CD14-positive monocyte (primary cell): Measurements from ENCODE around the gene ZNF782. TPM values are rescaled to one million over a fixed set of nuclear protein-coding genes. Genes with fewer than 3 reads are reported as not detected.

Experiments
- DNase-seq, 3 donors: peaks; one replicate each; pipeline ENCODE4 v3.0.0-alpha.2; 2011 to 2022
- H2AFZ ChIP-seq: 2 replicates; pipeline ENCODE4 v1.6.0; 2012; ENCODE audit warnings: mild to moderate bottlenecking, low read depth, low read length, inconsistent platforms; ENCODE audit not compliant: insufficient read depth, poor library complexity, severe bottlenecking
- H3K27ac ChIP-seq, 2 donors: 1 replicate in 1 of 2; 2 replicates in 1 of 2; pipeline ENCODE4 v1.5.1; 2012 to 2013; ENCODE audit warnings: low read length in 2 of 2, control low read depth in 1 of 2, inconsistent platforms in 1 of 2, low read depth in 1 of 2, mild to moderate bottlenecking in 1 of 2
- H3K27me3 ChIP-seq, 2 donors: one replicate each; pipeline versions ENCODE4 v1.6.0 to v1.6.1; 2011 to 2013; ENCODE audit warnings: low read length in 2 of 2; ENCODE audit not compliant: control insufficient read depth in 2 of 2, insufficient read depth in 2 of 2
- H3K36me3 ChIP-seq, 2 donors: replicated peaks in 1 of 2; 1 replicate in 1 of 2; 2 replicates in 1 of 2; pipeline versions ENCODE4 v1.5.1 to v1.6.1; 2012 to 2013; ENCODE audit warnings: low read length in 2 of 2, control low read depth in 1 of 2, inconsistent platforms in 1 of 2, mild to moderate bottlenecking in 1 of 2; ENCODE audit not compliant: insufficient read depth in 2 of 2, control insufficient read depth in 1 of 2
- H3K4me1 ChIP-seq, 2 donors: 1 replicate in 1 of 2; 2 replicates in 1 of 2; pipeline versions ENCODE4 v1.5.1 to v1.6.1; 2012 to 2013; ENCODE audit warnings: low read length in 2 of 2, control low read depth in 1 of 2, inconsistent platforms in 1 of 2, mild to moderate bottlenecking in 1 of 2, moderate library complexity in 1 of 2; ENCODE audit not compliant: insufficient read depth in 2 of 2, control insufficient read depth in 1 of 2
- H3K4me2 ChIP-seq: replicated peaks from 2 replicates; pipeline ENCODE3; 2012; ENCODE audit warnings: low read length, moderate library complexity, mild to moderate bottlenecking; ENCODE audit not compliant: poor library complexity, severe bottlenecking; ENCODE audit errors: extremely low read depth
- H3K4me3 ChIP-seq, 3 experiments: fragments of 200-600 bp in 1 of 3; sonication (generic) in 1 of 3; replicated peaks in 1 of 3; 1 replicate in 2 of 3; 2 replicates in 1 of 3; pipeline ENCODE4 v1.5.1; 2011 to 2013; ENCODE audit warnings: low read length in 3 of 3, mild to moderate bottlenecking in 3 of 3, control low read depth in 2 of 3, low read depth in 2 of 3, inconsistent platforms in 1 of 3, moderate library complexity in 1 of 3
- H3K79me2 ChIP-seq: 2 replicates; pipeline ENCODE4 v1.6.0; 2012; ENCODE audit warnings: mild to moderate bottlenecking, control low read depth, inconsistent platforms, low read length, moderate library complexity; ENCODE audit not compliant: insufficient read depth
- H3K9ac ChIP-seq: 2 replicates; pipeline ENCODE4 v1.6.0; 2017; ENCODE audit warnings: low read length, mild to moderate bottlenecking; ENCODE audit not compliant: insufficient read depth, poor library complexity, severe bottlenecking
- H3K9me3 ChIP-seq, 2 donors: replicated peaks in 1 of 2; 1 replicate in 1 of 2; 2 replicates in 1 of 2; pipeline versions ENCODE4 v1.5.1 to v1.6.1; 2012 to 2013; ENCODE audit warnings: low read length in 2 of 2, control low read depth in 1 of 2; ENCODE audit not compliant: control insufficient read depth in 1 of 2, insufficient read depth in 1 of 2
- H4K20me1 ChIP-seq: 2 replicates; pipeline ENCODE4 v1.6.0; 2012; ENCODE audit warnings: mild to moderate bottlenecking, low read length, control low read depth, moderate library complexity; ENCODE audit not compliant: insufficient read depth
- H3K27ac Mint-ChIP-seq, 7 donors: one replicate each; pipeline ENCODE4 v1.8.0; 2020; ENCODE audit warnings: mild to moderate bottlenecking in 7 of 7, mixed read lengths in 7 of 7, moderate library complexity in 6 of 7, inconsistent platforms in 2 of 7
- H3K27me3 Mint-ChIP-seq, 3 donors: one replicate each; pipeline ENCODE4 v1.8.0; 2021 to 2022; ENCODE audit warnings: low read depth in 3 of 3, mild to moderate bottlenecking in 3 of 3, mixed read lengths in 3 of 3, moderate library complexity in 3 of 3, inconsistent platforms in 1 of 3
- H3K36me3 Mint-ChIP-seq, 2 donors: one replicate each; pipeline ENCODE4 v1.8.0; 2020; ENCODE audit warnings: mixed read lengths in 2 of 2, inconsistent platforms in 1 of 2, mild to moderate bottlenecking in 1 of 2
- H3K4me1 Mint-ChIP-seq: one replicate; pipeline ENCODE4 v1.8.0; 2020; ENCODE audit warnings: mild to moderate bottlenecking, mixed read lengths
- H3K4me3 Mint-ChIP-seq, 2 donors: one replicate each; pipeline ENCODE4 v1.8.0; 2020; ENCODE audit warnings: mild to moderate bottlenecking in 2 of 2, mixed read lengths in 2 of 2, moderate library complexity in 1 of 2
- H3K9me3 Mint-ChIP-seq, 7 donors: one replicate each; pipeline ENCODE4 v1.8.0; 2020 to 2022; ENCODE audit warnings: mixed read lengths in 7 of 7, mild to moderate bottlenecking in 6 of 7, moderate library complexity in 6 of 7, inconsistent platforms in 2 of 7
- CTCF ChIP-seq: fragments of 200-600 bp; IDR thresholded peaks from one replicate; pipeline ENCODE4 v1.8.0; 2022; ENCODE audit warnings: antibody characterized with exemption, mild to moderate bottlenecking
- WGBS: methylation state at CpG from one replicate; pipeline ENCODE4 v1.1.5; 2013; ENCODE audit warnings: missing lambda C conversion rate; ENCODE audit not compliant: insufficient coverage; 5-methylcytosine and 5-hydroxymethylcytosine counted together
- intact Hi-C, 2 donors: fragments of 100-400 bp; cut with micrococcal nuclease; formaldehyde crosslinking; loops; one replicate each; pipeline versions ENCODE4 v1.15.0 to v1.15.1; 2023
- polyA plus RNA-seq, 3 donors: library from polyadenylated mRNA; depleted of rRNA in 1 of 3; unstranded in 2 of 3; stranded (reverse) in 1 of 3; fragments of 300-500 nt in 2 of 3; fragments of >200 nt in 1 of 3; fragmentation: Illumina TruSeq in 2 of 3; gene quantifications; 1 replicate in 2 of 3; 2 replicates in 1 of 3; pipeline ENCODE4 v1.2.3, GENCODE V29; 2012 to 2021

ZNF782 gene
- polyA plus RNA-seq, 3 donors: 1.1 to 1.3 (median 1.1) TPM

GRCh38 chr9:96892131-96892530 is 37.8 kb upstream of the ZNF782 start:
- Histone ChIP-seq H3K9ac (no peak overlapping the region), H3K27me3 (no peaks in the 10 kb centered on the region), H3K4me1 (no peaks in the 10 kb centered on the region), H3K9me3 (no peaks in the 10 kb centered on the region), H4K20me1 (no peaks in the 10 kb centered on the region), H3K4me2 (no peak overlapping the region), H3K79me2 (no peaks in the 10 kb centered on the region), H3K4me3 (no peak overlapping the region), H3K27ac (no peak overlapping the region), H2AFZ (no peak overlapping the region), H3K36me3 (peaks cover 10 to 64% of the 10 kb centered on the region in 2 donors)
- WGBS: 97% methylated on average over 5 of the region's 7 CpGs
- H3K36me3 Mint-ChIP-seq: peaks cover 57 to 63% of the 10 kb centered on the region in 2 donors
- H3K27ac Mint-ChIP-seq: no peak overlapping the region
- H3K27me3 Mint-ChIP-seq: peaks cover 0 to 2% (median 1%) of the 10 kb centered on the region in 3 donors
- DNase-seq: no peak
- no peak overlapping the region for H3K4me3 Mint-ChIP-seq
- no peak for TF ChIP-seq CTCF
- peaks cover 0 to 8% (median 5%) of the 10 kb centered on the region in 7 donors for H3K9me3 Mint-ChIP-seq
- H3K4me1 Mint-ChIP-seq: no peaks in the 10 kb centered on the region
- intact Hi-C loops: no loop called here

- Histone ChIP-seq H4K20me1 (no peaks in the 10 kb centered on the region), H3K9me3 (peaks cover 0 to 3% of the 10 kb centered on the region in 2 donors), H3K4me1 (peaks cover 8% of the 10 kb centered on the region in 2 donors), H3K4me2 (no peak overlapping the region), H3K79me2 (no peaks in the 10 kb centered on the region), H2AFZ (no peak overlapping the region), H3K36me3 (peaks cover 3 to 34% of the 10 kb centered on the region in 2 donors), H3K4me3 (no peak overlapping the region), H3K27ac (no peak overlapping the region), H3K27me3 (no peaks in the 10 kb centered on the region), H3K9ac (no peak overlapping the region)
- DNase-seq: no peak
- Mint-ChIP-seq H3K4me3 (no peak overlapping the region), H3K27ac (peak overlapping the region in 1 of 7 donors; percentile 17), H3K27me3 (peaks cover 0 to 1% (median 1%) of the 10 kb centered on the region in 3 donors), H3K36me3 (peaks cover 29 to 40% of the 10 kb centered on the region in 2 donors), H3K9me3 (peaks cover 1 to 6% (median 3%) of the 10 kb centered on the region in 7 donors), H3K4me1 (peaks cover 19% of the 10 kb centered on the region)
- WGBS: 95% methylated on average over 4 of the region's 4 CpGs
- no peak for TF ChIP-seq CTCF
- intact Hi-C loops: no loop called here
Observed at GRCh38 chr9:96888591-96888990, 34.3 kb upstream of the ZNF782 start.
